Mucosa of rectum (tissue), 2 donors: ENCODE data around the gene ATG5.

Experiments
- H3K27ac ChIP-seq, 2 donors: one replicate each; pipeline ENCODE4 v1.7.0; 2013; ENCODE audit warnings: inconsistent platforms in 2 of 2, low read depth in 2 of 2, low read length in 2 of 2
- H3K27me3 ChIP-seq, 2 donors: one replicate each; pipeline ENCODE4 v1.7.0; 2013; ENCODE audit warnings: low read length in 2 of 2; ENCODE audit not compliant: control insufficient read depth in 2 of 2, insufficient read depth in 2 of 2
- H3K36me3 ChIP-seq, 2 donors: one replicate each; pipeline ENCODE4 v1.7.0; 2013; ENCODE audit warnings: low read length in 2 of 2; ENCODE audit not compliant: control insufficient read depth in 2 of 2, insufficient read depth in 2 of 2
- H3K4me1 ChIP-seq, 2 donors: one replicate each; pipeline ENCODE4 v1.7.0; 2013; ENCODE audit warnings: low read length in 2 of 2, mild to moderate bottlenecking in 1 of 2; ENCODE audit not compliant: control insufficient read depth in 2 of 2, insufficient read depth in 2 of 2
- H3K4me3 ChIP-seq, 2 donors: one replicate each; pipeline ENCODE4 v1.7.0; 2013; ENCODE audit warnings: low read length in 2 of 2
- H3K9ac ChIP-seq, 2 donors: one replicate each; pipeline ENCODE4 v1.7.0; 2013; ENCODE audit warnings: low read length in 2 of 2, low read depth in 1 of 2, mild to moderate bottlenecking in 1 of 2
- H3K9me3 ChIP-seq, 2 donors: one replicate each; pipeline ENCODE4 v1.7.0; 2013; ENCODE audit warnings: low read length in 2 of 2; ENCODE audit not compliant: control insufficient read depth in 2 of 2
- donor health status: healthy.
- donor health status: Normal muscosa, but diverticular disease.

ATG5 gene

DNA sequence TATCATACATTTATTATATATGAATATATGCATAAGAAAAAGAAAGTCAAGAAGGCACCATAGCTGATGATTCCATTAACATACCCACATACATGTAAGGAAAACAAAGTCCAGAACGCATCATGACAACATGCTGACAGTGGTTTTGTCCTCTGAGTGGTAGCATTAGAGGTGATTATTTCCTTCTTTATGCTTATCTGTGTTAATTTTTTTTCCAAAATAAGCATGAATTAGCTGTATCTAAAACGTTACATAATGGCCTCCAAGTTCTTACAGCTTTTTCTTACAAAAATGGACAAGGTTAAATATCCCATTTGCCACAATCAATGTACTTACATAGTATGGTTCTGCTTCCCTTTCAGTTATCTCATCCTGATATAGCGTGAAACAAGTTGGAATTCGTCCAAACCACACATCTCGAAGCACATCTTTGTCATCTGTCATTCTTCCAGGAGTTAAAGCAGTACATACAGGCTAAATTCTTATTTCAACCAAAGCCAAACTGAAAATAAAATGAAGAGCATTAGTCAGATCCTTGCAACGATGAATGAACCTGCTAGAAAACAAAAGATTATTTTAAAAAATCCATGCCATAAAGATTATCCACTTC is 9.7 kb downstream of the ATG5 start:
- H3K9me3 ChIP-seq = no peaks in the 10 kb centered on the region
- H3K4me1 ChIP-seq = no peaks in the 10 kb centered on the region
- peaks cover 6 to 12% of the 10 kb centered on the region in 2 donors for H3K36me3 ChIP-seq
- H3K4me3 ChIP-seq = no peak overlapping the region
- H3K9ac ChIP-seq = no peak overlapping the region
- no peak overlapping the region for H3K27ac ChIP-seq
- no peaks in the 10 kb centered on the region for H3K27me3 ChIP-seq

DNA sequence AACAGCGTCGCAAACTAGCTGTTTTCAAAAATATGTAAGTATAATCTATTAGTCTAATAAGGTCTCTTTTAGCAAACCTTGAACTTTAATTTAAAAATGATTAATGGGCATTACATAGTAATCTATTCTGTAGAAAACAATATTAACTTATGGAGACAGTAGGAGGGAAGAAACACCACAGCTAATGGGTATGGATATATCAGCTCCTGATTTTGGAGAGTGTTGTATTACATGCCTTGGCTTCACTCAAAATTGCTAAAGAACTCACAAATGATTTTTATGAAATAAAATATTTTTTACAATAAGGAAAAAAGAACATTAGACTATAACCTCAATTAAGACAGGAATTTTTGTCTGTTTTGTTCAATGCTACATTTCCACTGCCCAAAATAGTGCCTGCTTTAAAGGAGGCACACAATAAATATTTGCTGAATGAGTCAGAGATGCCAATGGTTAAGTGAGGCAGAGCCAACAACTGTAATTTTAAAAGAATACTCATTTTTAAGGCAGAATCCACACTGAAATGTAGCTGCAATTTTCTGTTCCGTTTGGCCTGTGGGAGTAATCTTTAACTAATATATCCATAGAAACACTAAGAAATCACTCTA is 15.7 kb downstream of the ATG5 start:
- H3K4me3 ChIP-seq = no peak overlapping the region
- H3K27me3 ChIP-seq = no peaks in the 10 kb centered on the region
- no peaks in the 10 kb centered on the region for H3K4me1 ChIP-seq
- H3K36me3 ChIP-seq = peaks cover 2 to 9% of the 10 kb centered on the region in 2 donors
- no peak overlapping the region for H3K9ac ChIP-seq
- H3K27ac ChIP-seq = no peak overlapping the region
- no peaks in the 10 kb centered on the region for H3K9me3 ChIP-seq

GRCh38 chr6:106308985-106309384 is 16.6 kb downstream of the ATG5 start:
- Histone ChIP-seq H3K4me1 (no peaks in the 10 kb centered on the region), H3K27ac (no peak overlapping the region)

GRCh38 chr6:106305740-106306139 is 19.8 kb downstream of the ATG5 start:
- Histone ChIP-seq H3K36me3 (peaks cover 0 to 5% of the 10 kb centered on the region in 2 donors), H3K27ac (no peak overlapping the region), H3K4me3 (no peak overlapping the region), H3K9ac (no peak overlapping the region), H3K4me1 (peaks cover 0 to 1% of the 10 kb centered on the region in 2 donors), H3K27me3 (no peaks in the 10 kb centered on the region), H3K9me3 (no peaks in the 10 kb centered on the region)

More at GRCh38 chr6:106308985-106309384, 16.6 kb downstream of the ATG5 start:
- H3K9me3 ChIP-seq = no peaks in the 10 kb centered on the region
- H3K9ac ChIP-seq = no peak overlapping the region
- peaks cover 0 to 5% of the 10 kb centered on the region in 2 donors for H3K36me3 ChIP-seq
- H3K27me3 ChIP-seq = no peaks in the 10 kb centered on the region
- no peak overlapping the region for H3K4me3 ChIP-seq

- Histone ChIP-seq H3K9me3 (no peaks in the 10 kb centered on the region), H3K9ac (no peak overlapping the region), H3K27me3 (no peaks in the 10 kb centered on the region), H3K36me3 (no peaks in the 10 kb centered on the region), H3K4me3 (no peak overlapping the region), H3K4me1 (peaks cover 0 to 4% of the 10 kb centered on the region in 2 donors), H3K27ac (no peak overlapping the region)
Measured at GRCh38 chr6:106300944-106301343, 24.6 kb downstream of the ATG5 start.

GRCh38 chr6:106300020-106300780 is 25.4 kb downstream of the ATG5 start:
- Histone ChIP-seq H3K4me1 (peaks cover 0 to 4% of the 10 kb centered on the region in 2 donors), H3K9me3 (no peaks in the 10 kb centered on the region), H3K36me3 (no peaks in the 10 kb centered on the region), H3K9ac (no peak overlapping the region), H3K27me3 (no peaks in the 10 kb centered on the region), H3K4me3 (no peak overlapping the region), H3K27ac (no peak overlapping the region)

DNA sequence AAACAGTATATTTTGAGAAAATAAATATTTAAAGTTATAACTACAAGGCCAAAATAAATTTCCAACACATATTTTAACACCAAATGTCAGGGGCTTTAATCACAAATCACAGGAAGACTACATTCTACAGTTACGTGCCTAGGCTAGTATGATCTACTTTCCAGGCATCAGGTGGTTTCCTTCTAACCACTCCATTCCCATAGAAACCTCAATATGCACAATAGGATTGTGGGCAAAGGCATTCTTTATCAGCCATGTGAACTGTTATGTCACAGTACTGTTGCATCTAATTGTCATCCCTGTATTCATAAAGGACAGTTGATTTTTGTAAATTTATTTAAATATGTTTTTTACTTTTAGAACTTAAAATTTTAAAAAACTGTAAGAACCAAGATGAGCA is 32.4 kb downstream of the ATG5 start:
- no peaks in the 10 kb centered on the region for H3K9me3 ChIP-seq
- no peak overlapping the region for H3K27ac ChIP-seq
- H3K4me1 ChIP-seq = no peaks in the 10 kb centered on the region
- no peak overlapping the region for H3K4me3 ChIP-seq
- peaks cover 7 to 16% of the 10 kb centered on the region in 2 donors for H3K36me3 ChIP-seq
- H3K9ac ChIP-seq = no peak overlapping the region
- H3K27me3 ChIP-seq = no peaks in the 10 kb centered on the region

GRCh38 chr6:106290954-106291353 is 34.6 kb downstream of the ATG5 start:
- Histone ChIP-seq H3K27me3 (no peaks in the 10 kb centered on the region), H3K36me3 (peaks cover 7 to 16% of the 10 kb centered on the region in 2 donors), H3K27ac (no peak overlapping the region), H3K4me3 (no peak overlapping the region), H3K9me3 (no peaks in the 10 kb centered on the region), H3K9ac (no peak overlapping the region), H3K4me1 (no peaks in the 10 kb centered on the region)

DNA sequence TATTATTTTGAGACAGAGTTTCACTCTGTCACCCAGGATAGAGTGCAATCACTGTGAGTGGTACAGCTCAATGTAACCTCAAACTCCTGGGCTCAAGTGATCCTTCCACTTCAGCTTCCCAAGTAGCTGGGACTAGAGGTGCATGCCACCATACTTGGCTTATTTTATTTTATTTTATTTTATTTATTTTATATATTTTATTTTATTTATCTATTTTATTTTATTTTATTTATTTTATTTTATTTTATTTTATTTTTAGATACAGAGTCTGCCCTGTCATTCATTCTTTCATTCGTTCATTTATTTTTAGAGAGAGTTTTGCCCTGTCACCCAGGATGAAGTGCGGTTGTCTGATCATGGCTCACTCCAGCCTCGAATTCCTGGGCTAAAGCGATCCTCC is 35.5 kb downstream of the ATG5 start:
- H3K9me3 ChIP-seq = no peaks in the 10 kb centered on the region
- H3K27me3 ChIP-seq = no peaks in the 10 kb centered on the region
- no peaks in the 10 kb centered on the region for H3K4me1 ChIP-seq
- H3K27ac ChIP-seq = no peak overlapping the region
- peaks cover 7 to 16% of the 10 kb centered on the region in 2 donors for H3K36me3 ChIP-seq
- no peak overlapping the region for H3K4me3 ChIP-seq
- no peak overlapping the region for H3K9ac ChIP-seq

GRCh38 chr6:106287215-106287614 is 38.3 kb downstream of the ATG5 start:
- H3K36me3 ChIP-seq = peaks cover 0 to 11% of the 10 kb centered on the region in 2 donors
- H3K9ac ChIP-seq = no peak overlapping the region
- H3K27ac ChIP-seq = no peak overlapping the region
- H3K9me3 ChIP-seq = no peaks in the 10 kb centered on the region
- H3K27me3 ChIP-seq = no peaks in the 10 kb centered on the region
- H3K4me1 ChIP-seq = no peaks in the 10 kb centered on the region
- H3K4me3 ChIP-seq = no peak overlapping the region
